NCI-H82 treated with DMSO at 0.1 percent for 48 hours (cell line): Measurements from ENCODE around the gene DECR2.

Source experiments
- DNase-seq: peaks from one replicate; lab custom pipeline; 2025; ENCODE audit not compliant: unreplicated experiment; lab: John Stamatoyannopoulos, UW

DECR2 gene

DNA sequence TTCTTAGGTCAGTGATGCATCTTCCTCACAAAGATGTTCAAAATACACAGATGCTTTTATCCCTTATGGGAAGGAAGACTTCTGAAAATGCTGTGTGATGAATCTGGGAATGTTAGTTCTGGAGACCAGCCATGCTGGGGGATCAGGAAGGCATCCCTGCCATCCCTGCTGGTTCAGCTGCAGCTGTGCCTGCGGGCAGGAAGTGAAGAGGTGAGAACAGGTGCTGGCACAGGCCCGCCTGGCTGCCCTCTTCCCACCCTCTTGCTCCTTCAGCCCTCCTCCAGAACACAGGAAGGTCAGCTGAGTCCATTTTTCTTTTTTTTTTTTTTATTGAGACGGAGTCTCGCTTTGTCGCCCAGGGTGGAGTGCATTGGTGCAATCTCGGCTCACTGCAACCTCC, 38.9 kb downstream of the DECR2 start:
- DNase-seq = no peak

DNA sequence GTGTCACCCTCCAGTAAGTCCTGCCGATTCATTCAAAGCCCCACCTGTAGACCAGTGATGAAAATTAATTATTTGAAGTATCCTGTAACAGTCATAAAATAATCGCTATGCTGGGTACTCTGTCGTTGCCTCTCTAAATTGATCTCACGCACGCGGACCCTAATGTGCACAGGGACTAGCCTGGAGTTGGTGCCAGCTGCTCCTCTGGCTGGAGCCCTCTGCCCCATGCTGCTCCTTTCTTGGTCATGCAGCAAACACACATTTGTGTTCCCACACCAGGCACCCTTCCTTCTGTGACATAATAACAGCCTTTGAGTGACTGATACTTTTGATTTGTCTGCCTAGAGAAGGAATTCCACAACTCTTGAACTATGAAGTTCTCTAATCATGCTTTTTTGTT, 39.8 kb downstream of the DECR2 start:
- DNase-seq = no peak

DNA sequence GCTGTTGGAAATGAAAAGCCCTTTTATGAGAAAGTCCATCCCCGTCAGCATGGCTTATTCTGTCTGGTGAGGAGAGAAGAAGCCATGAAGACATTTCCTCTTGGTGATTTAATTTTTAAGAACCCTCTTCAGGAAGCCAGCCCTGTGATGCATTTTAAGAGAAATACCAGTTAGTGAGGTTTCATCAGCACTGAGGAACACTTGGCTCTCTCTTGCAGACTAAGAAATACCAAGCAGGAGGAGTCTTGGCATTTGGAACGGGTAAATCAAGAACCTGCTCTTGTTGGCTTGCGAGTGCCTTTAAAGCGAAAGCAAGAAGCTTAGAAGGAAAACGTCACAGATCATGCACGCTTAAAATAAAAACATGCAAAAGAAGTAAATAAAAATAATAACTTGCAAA, 41.3 kb downstream of the DECR2 start:
- no peak for DNase-seq

GRCh38 chr16:444027-444426, 42.3 kb downstream of the DECR2 start:
- no peak for DNase-seq

DNA sequence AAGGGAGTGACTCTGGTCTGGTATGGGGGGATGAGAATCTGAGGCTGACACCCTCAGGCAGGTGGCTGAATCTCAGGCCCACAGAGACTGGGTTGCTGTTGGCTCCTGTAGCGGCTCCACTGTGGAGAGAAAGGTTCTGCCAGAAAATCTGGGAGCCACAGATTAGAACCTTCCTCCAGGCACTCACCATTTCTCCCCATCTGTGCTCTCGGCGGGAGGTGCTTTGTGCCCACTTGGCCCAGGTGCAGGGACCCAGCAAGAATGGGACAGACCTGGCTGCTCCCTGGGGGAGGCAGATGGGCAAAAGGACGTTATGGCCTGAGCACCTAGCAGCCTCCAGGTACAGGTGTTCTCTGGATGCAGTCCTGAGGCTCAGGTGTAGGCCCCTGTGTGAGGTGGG, 43.9 kb downstream of the DECR2 start:
- no peak for DNase-seq

DNA sequence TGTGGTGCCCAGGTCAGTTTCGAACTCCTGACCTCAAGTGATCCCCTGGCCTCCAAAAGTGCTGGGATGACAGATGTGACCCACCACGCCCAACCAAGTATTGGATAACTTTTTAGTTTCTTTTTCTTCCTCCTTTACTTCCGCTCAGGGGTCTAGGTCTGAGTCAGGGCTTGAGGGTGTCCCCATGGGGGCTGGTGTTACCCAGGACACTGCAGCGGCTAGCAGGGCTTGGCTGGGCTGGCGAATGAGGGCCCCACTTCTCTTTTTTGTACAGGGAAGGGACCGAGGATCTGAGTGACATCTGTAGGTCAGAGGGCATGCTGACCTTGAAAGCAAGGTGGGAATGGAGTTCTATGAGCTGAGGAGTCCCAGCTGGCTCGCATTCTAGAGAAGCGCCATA, 48.7 kb downstream of the DECR2 start:
- DNase-seq = no peak

- DNase-seq = no peak
Measured at GRCh38 chr16:450785-451512, 49.3 kb downstream of the DECR2 start.

DNA sequence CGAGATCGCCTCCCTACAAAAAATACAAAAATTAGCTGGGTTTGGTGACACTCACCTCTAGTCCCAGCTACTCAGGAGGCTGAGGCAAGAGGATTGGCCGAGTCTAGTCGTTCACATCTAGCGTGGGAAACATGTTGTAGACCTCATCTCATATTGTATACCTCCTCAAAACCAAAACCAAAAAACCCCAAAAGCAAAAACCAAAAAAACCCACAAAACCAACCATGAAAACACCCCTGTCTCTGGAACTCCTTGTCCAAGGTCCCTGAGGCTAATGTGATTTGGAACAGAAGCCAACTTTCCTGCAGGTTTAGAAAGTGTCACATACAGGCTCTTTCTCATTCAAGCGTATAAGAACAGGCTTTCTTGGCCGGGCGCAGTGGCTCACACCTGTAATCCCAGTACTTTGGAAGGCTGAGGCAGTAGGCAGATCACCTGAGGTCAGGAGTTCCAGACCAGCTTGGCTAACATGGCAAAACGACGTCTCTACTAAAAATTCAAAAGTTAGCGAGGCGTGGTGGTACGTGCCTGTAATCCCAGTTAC, 52.8 kb downstream of the DECR2 start:
- DNase-seq = no peak

- DNase-seq = no peak
Measured at GRCh38 chr16:455453-455852, 53.8 kb downstream of the DECR2 start.

DNA sequence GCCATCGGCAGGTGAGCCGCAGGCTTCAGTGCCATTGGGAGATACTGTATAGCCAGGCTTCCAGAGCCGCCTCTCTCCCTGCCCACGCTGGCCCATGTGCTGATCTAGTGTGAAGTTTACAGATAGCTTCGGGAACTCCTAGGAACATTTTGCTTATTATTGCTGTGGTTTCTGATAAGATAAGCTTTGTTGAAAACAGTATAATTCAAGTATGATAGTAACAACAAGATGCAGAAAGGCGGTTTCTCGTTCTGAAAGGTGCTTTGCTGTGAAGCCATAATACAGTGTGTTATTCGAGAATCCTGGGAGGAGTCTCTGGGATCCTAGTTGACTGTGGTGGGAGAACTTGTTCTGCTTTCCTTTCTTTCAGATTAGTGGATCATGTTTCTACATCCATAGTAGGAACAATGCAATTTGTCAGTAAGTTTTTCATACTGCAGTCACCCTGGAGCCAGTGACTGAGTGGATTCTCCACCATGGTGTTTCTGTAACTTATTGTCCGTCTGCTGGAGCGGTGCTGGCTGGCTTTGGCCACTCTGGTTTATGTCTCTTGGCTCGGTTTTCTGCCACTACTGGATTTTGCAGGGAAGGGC, 55.3 kb downstream of the DECR2 start:
- no peak for DNase-seq

- no peak for DNase-seq
Measured at GRCh38 chr16:457732-458400, 56.2 kb downstream of the DECR2 start.

DNA sequence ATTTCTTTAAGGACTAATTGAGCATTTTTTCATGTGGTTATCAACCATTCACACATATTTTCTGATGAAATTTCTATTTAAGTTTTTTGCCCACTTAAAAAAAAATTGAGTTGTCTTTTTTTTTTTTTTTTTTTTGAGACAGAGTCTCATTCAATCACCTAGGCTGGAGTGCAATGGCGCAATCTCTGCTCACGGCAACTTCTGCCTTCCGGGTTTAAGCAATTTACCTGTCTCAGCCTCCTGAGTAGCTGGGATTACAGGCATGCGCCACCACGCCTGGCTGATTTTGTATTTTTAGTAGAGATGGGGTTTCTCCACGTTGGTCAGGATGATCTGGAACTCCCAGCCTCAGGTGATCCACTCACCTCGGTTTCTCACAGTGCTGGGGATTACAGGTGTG, 58.1 kb downstream of the DECR2 start:
- DNase-seq = no peak

GRCh38 chr16:460787-461186, 59.1 kb downstream of the DECR2 start:
- DNase-seq = no peak
